Measurements from ENCODE around the gene WDR64. TPM values are rescaled to one million over a fixed set of nuclear protein-coding genes. Genes with fewer than 3 reads are reported as not detected.

Gene WDR64
- total and polyA plus RNA-seq, 2 of the 13 experiments (the other 11 are each of a cell fraction or from before 2014, with no cell fraction given), result not detected

DNA sequence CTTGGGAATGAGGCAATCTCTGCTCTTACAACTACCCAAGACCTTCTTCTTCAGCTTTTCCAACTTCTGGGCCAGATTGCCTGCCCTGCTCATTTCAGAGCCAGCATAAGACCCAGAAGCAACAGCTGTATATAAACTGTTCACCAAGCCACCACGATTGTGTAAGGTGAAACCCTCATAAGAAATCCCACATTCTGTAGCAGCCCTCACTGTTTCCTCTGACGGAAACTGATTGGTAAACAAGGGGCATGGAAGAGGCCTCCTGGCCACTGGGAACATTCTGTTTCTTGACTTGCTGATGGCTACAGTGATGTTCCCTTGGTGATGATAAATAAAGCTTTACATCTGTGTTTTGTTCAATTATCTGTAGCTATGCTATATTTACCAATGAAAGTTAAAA, 156.2 kb downstream of the WDR64 start (continued):
- no peak for TF ChIP-seq GLI4 (CRISPR knock-in tag; IDR thresholded peaks at IDR 0.05; ENCODE audit: borderline replicate concordance)

DNA sequence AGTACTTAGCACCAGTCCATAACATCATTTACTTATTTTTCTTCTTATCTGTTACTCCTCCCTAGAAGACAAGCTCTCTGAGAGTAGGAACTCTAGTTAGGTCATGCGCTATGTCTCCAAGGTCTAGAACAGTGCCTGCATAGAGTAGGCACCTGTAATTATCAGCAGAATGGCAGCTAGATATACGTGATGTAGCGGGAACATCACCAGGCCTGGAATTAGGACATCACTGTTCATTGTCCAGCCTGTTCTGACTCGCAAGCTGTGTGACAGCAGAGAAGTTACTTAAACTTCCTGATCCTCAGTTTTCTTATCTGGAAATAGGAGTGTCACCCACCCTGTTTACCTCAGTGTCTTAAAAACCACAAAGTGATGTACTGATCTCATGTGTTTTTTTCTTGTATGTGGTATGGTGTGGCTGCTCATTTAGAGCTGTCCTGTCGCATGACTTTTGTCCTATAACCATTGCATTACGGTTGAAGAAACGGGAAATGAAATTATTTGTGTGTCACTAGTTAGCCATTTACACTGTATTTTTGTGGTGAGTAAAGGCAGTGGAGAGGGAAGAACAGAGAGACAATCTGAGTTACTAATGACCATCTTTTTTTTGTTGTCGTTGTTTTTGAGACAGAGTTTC, 158.8 kb downstream of the WDR64 start:
- Histone ChIP-seq H3K27me3 (ENCODE audit: control insufficient read depth in 1 of 2, insufficient read depth in 2 of 2, low read length in 2 of 2) (no peaks in the 10 kb centered on the region), H4K20me1 (ENCODE audit: insufficient read depth, low read length) (no peaks in the 10 kb centered on the region), H3K79me2 (ENCODE audit: insufficient read depth, low read length) (no peaks in the 10 kb centered on the region), H3K9me3 (ENCODE audit: low read length) (no peaks in the 10 kb centered on the region), H2AFZ (ENCODE audit: low read length) (no peak overlapping the region), H3K27ac (ENCODE audit: extremely low read length, insufficient read depth, low read length) (no peak overlapping the region), H3K4me1 (ENCODE audit: insufficient read depth, low read length) (no peaks in the 10 kb centered on the region), H3K4me3 (replicated peaks in 1 of 3; ENCODE audit: insufficient read depth in 1 of 3, low read depth in 2 of 3, low read length in 3 of 3) (no peak overlapping the region), H3K4me2 (ENCODE audit: low read depth, low read length) (no peak overlapping the region), H3K9ac (ENCODE audit: insufficient read depth, low read depth, low read length) (no peak overlapping the region), H3K36me3 (replicated peaks in 1 of 2; ENCODE audit: control insufficient read depth in 1 of 2, insufficient read depth in 2 of 2, low read length in 2 of 2) (no peaks in the 10 kb centered on the region)
- DNase-seq (ENCODE audit: low spot score) (no peak), ATAC-seq (no peak), FAIRE-seq (no peak)
- in situ Hi-C loops (cut with HindIII; ENCODE audit: extremely low pct_ligation_motif_present, low pct_unique_long_range_greater_than_20kb) (no loop called here), intact Hi-C loops (cut with micrococcal nuclease; ENCODE audit: unreplicated experiment) (no loop called here)
- no TSS peak for BruUV-seq (replicated peaks)
- ChIA-PET CTCF (ENCODE audit: low intra/inter-chr PET ratio, low total read pairs) (no interaction called here), POLR2A (no interaction called here)
- TF ChIP-seq ZNF773 (CRISPR knock-in tag; IDR thresholded peaks at IDR 0.05; ENCODE audit: borderline replicate concordance) (no peak), IKZF4 (CRISPR knock-in tag; IDR thresholded peaks at IDR 0.05; ENCODE audit: borderline replicate concordance, low read depth, not compliant biosample characterization) (no peak), NPAS2 (CRISPR knock-in tag; IDR thresholded peaks at IDR 0.05; ENCODE audit: borderline replicate concordance) (no peak), ZNF160 (CRISPR knock-in tag; IDR thresholded peaks at IDR 0.05) (no peak), KLF12 (CRISPR knock-in tag; IDR thresholded peaks at IDR 0.05; ENCODE audit: borderline replicate concordance) (no peak), NFE2 (CRISPR knock-in tag; IDR thresholded peaks at IDR 0.05) (no peak), TBX2 (CRISPR knock-in tag; IDR thresholded peaks at IDR 0.05; ENCODE audit: borderline replicate concordance) (no peak), RARA (CRISPR knock-in tag; IDR thresholded peaks at IDR 0.05) (no peak)
- 52% methylated on average over 8 of the region's 8 CpGs for WGBS (ENCODE audit: low lambda C conversion rate)
